ENCODE measurements around the gene SRSF7.
"Not testable (repeated sequence)": the region's sequence is repeated elsewhere in the genome, so short reads cannot be mapped to it uniquely, and the experiment has no call there.

SRSF7 gene

GRCh38 chr2:38731684-38732221, 19.4 kb downstream of the SRSF7 start:
- Histone ChIP-seq H3K9me3 (ENCODE audit: control insufficient read depth, insufficient read depth, low read length) (no peaks in the 10 kb centered on the region), H3K4me1 (ENCODE audit: control insufficient read depth, insufficient read depth, low read length) (no peaks in the 10 kb centered on the region), H3K27ac (ENCODE audit: low read depth, low read length) (no peak overlapping the region), H3K36me3 (ENCODE audit: control insufficient read depth, insufficient read depth, low read length) (peaks cover 12% of the 10 kb centered on the region), H3K4me3 (ENCODE audit: low read depth, low read length) (no peak overlapping the region), H3K9ac (ENCODE audit: low read depth, low read length) (no peak overlapping the region), H3K27me3 (ENCODE audit: control insufficient read depth, insufficient read depth, low read length) (no peaks in the 10 kb centered on the region)

- H3K36me3 ChIP-seq (ENCODE audit: control insufficient read depth, insufficient read depth, low read length): peaks cover 12% of the 10 kb centered on the region
- H3K27ac ChIP-seq (ENCODE audit: low read depth, low read length): no peak overlapping the region
- no peaks in the 10 kb centered on the region for H3K4me1 ChIP-seq (ENCODE audit: control insufficient read depth, insufficient read depth, low read length)
- H3K9ac ChIP-seq (ENCODE audit: low read depth, low read length): no peak overlapping the region
- no peaks in the 10 kb centered on the region for H3K27me3 ChIP-seq (ENCODE audit: control insufficient read depth, insufficient read depth, low read length)
- H3K4me3 ChIP-seq (ENCODE audit: low read depth, low read length): no peak overlapping the region
- H3K9me3 ChIP-seq (ENCODE audit: control insufficient read depth, insufficient read depth, low read length): no peaks in the 10 kb centered on the region
Measured at GRCh38 chr2:38731090-38731489, 20.1 kb downstream of the SRSF7 start.

GRCh38 chr2:38728694-38729093, 22.5 kb downstream of the SRSF7 start:
- H3K9ac ChIP-seq (ENCODE audit: low read depth, low read length): no peak overlapping the region

GRCh38 chr2:38727661-38728060, 23.5 kb downstream of the SRSF7 start:
- Histone ChIP-seq H3K36me3 (ENCODE audit: control insufficient read depth, insufficient read depth, low read length) (peaks cover 7% of the 10 kb centered on the region), H3K4me1 (ENCODE audit: control insufficient read depth, insufficient read depth, low read length) (no peaks in the 10 kb centered on the region), H3K9ac (ENCODE audit: low read depth, low read length) (no peak overlapping the region), H3K27me3 (ENCODE audit: control insufficient read depth, insufficient read depth, low read length) (no peaks in the 10 kb centered on the region), H3K4me3 (ENCODE audit: low read depth, low read length) (no peak overlapping the region), H3K9me3 (ENCODE audit: control insufficient read depth, insufficient read depth, low read length) (no peaks in the 10 kb centered on the region), H3K27ac (ENCODE audit: low read depth, low read length) (no peak overlapping the region)

More at GRCh38 chr2:38728694-38729093, 22.5 kb downstream of the SRSF7 start:
- H3K4me3 ChIP-seq (ENCODE audit: low read depth, low read length): no peak overlapping the region
- no peaks in the 10 kb centered on the region for H3K4me1 ChIP-seq (ENCODE audit: control insufficient read depth, insufficient read depth, low read length)
- H3K27ac ChIP-seq (ENCODE audit: low read depth, low read length): no peak overlapping the region
- no peaks in the 10 kb centered on the region for H3K9me3 ChIP-seq (ENCODE audit: control insufficient read depth, insufficient read depth, low read length)
- no peaks in the 10 kb centered on the region for H3K27me3 ChIP-seq (ENCODE audit: control insufficient read depth, insufficient read depth, low read length)
- peaks cover 7% of the 10 kb centered on the region for H3K36me3 ChIP-seq (ENCODE audit: control insufficient read depth, insufficient read depth, low read length)

- no peaks in the 10 kb centered on the region for H3K9me3 ChIP-seq (ENCODE audit: control insufficient read depth, insufficient read depth, low read length)
- no peak overlapping the region for H3K9ac ChIP-seq (ENCODE audit: low read depth, low read length)
- H3K36me3 ChIP-seq (ENCODE audit: control insufficient read depth, insufficient read depth, low read length): no peaks in the 10 kb centered on the region
- H3K4me1 ChIP-seq (ENCODE audit: control insufficient read depth, insufficient read depth, low read length): no peaks in the 10 kb centered on the region
- H3K4me3 ChIP-seq (ENCODE audit: low read depth, low read length): no peak overlapping the region
- no peak overlapping the region for H3K27ac ChIP-seq (ENCODE audit: low read depth, low read length)
- H3K27me3 ChIP-seq (ENCODE audit: control insufficient read depth, insufficient read depth, low read length): no peaks in the 10 kb centered on the region
Measured at GRCh38 chr2:38723173-38723572, 28.0 kb downstream of the SRSF7 start.

GRCh38 chr2:38722271-38723061, 28.7 kb downstream of the SRSF7 start:
- Histone ChIP-seq H3K9me3 (ENCODE audit: control insufficient read depth, insufficient read depth, low read length) (no peaks in the 10 kb centered on the region), H3K4me1 (ENCODE audit: control insufficient read depth, insufficient read depth, low read length) (no peaks in the 10 kb centered on the region), H3K36me3 (ENCODE audit: control insufficient read depth, insufficient read depth, low read length) (no peaks in the 10 kb centered on the region), H3K27me3 (ENCODE audit: control insufficient read depth, insufficient read depth, low read length) (no peaks in the 10 kb centered on the region), H3K27ac (ENCODE audit: low read depth, low read length) (no peak overlapping the region), H3K4me3 (ENCODE audit: low read depth, low read length) (no peak overlapping the region), H3K9ac (ENCODE audit: low read depth, low read length) (no peak overlapping the region)

GRCh38 chr2:38720613-38721241, 30.4 kb downstream of the SRSF7 start:
- no peaks in the 10 kb centered on the region for H3K9me3 ChIP-seq (ENCODE audit: control insufficient read depth, insufficient read depth, low read length)
- H3K27ac ChIP-seq (ENCODE audit: low read depth, low read length): no peak overlapping the region

GRCh38 chr2:38719706-38720105, 31.5 kb downstream of the SRSF7 start:
- Histone ChIP-seq H3K9ac (ENCODE audit: low read depth, low read length) (no peak overlapping the region), H3K9me3 (ENCODE audit: control insufficient read depth, insufficient read depth, low read length) (no peaks in the 10 kb centered on the region), H3K27ac (ENCODE audit: low read depth, low read length) (no peak overlapping the region), H3K36me3 (ENCODE audit: control insufficient read depth, insufficient read depth, low read length) (no peaks in the 10 kb centered on the region), H3K4me1 (ENCODE audit: control insufficient read depth, insufficient read depth, low read length) (no peaks in the 10 kb centered on the region), H3K4me3 (ENCODE audit: low read depth, low read length) (no peak overlapping the region), H3K27me3 (ENCODE audit: control insufficient read depth, insufficient read depth, low read length) (no peaks in the 10 kb centered on the region)

More at GRCh38 chr2:38720613-38721241, 30.4 kb downstream of the SRSF7 start:
- no peaks in the 10 kb centered on the region for H3K4me1 ChIP-seq (ENCODE audit: control insufficient read depth, insufficient read depth, low read length)
- no peaks in the 10 kb centered on the region for H3K36me3 ChIP-seq (ENCODE audit: control insufficient read depth, insufficient read depth, low read length)
- H3K4me3 ChIP-seq (ENCODE audit: low read depth, low read length): no peak overlapping the region
- H3K9ac ChIP-seq (ENCODE audit: low read depth, low read length): no peak overlapping the region
- H3K27me3 ChIP-seq (ENCODE audit: control insufficient read depth, insufficient read depth, low read length): no peaks in the 10 kb centered on the region

- H3K4me3 ChIP-seq (ENCODE audit: low read depth, low read length): no peak overlapping the region
- H3K27ac ChIP-seq (ENCODE audit: low read depth, low read length): no peak overlapping the region
- H3K36me3 ChIP-seq (ENCODE audit: control insufficient read depth, insufficient read depth, low read length): no peaks in the 10 kb centered on the region
- H3K9ac ChIP-seq (ENCODE audit: low read depth, low read length): no peak overlapping the region
- H3K9me3 ChIP-seq (ENCODE audit: control insufficient read depth, insufficient read depth, low read length): no peaks in the 10 kb centered on the region
- no peaks in the 10 kb centered on the region for H3K4me1 ChIP-seq (ENCODE audit: control insufficient read depth, insufficient read depth, low read length)
- no peaks in the 10 kb centered on the region for H3K27me3 ChIP-seq (ENCODE audit: control insufficient read depth, insufficient read depth, low read length)
Measured at GRCh38 chr2:38718601-38719000, 32.6 kb downstream of the SRSF7 start.

GRCh38 chr2:38716185-38716584, 35.0 kb downstream of the SRSF7 start:
- Histone ChIP-seq H3K4me1 (ENCODE audit: control insufficient read depth, insufficient read depth, low read length) (no peaks in the 10 kb centered on the region), H3K27me3 (ENCODE audit: control insufficient read depth, insufficient read depth, low read length) (no peaks in the 10 kb centered on the region), H3K9ac (ENCODE audit: low read depth, low read length) (no peak overlapping the region), H3K36me3 (ENCODE audit: control insufficient read depth, insufficient read depth, low read length) (0 out of 2 replicates have a peak, but pooled peaks cover 4% of the 10 kb centered on the region), H3K9me3 (ENCODE audit: control insufficient read depth, insufficient read depth, low read length) (no peaks in the 10 kb centered on the region), H3K27ac (ENCODE audit: low read depth, low read length) (no peak overlapping the region), H3K4me3 (ENCODE audit: low read depth, low read length) (no peak overlapping the region)

GRCh38 chr2:38714941-38715340, 36.2 kb downstream of the SRSF7 start:
- not testable (repeated sequence) for H3K4me1 ChIP-seq (ENCODE audit: control insufficient read depth, insufficient read depth, low read length); H3K36me3 ChIP-seq (ENCODE audit: control insufficient read depth, insufficient read depth, low read length); H3K27me3 ChIP-seq (ENCODE audit: control insufficient read depth, insufficient read depth, low read length); H3K9ac ChIP-seq (ENCODE audit: low read depth, low read length); H3K9me3 ChIP-seq (ENCODE audit: control insufficient read depth, insufficient read depth, low read length); H3K27ac ChIP-seq (ENCODE audit: low read depth, low read length); H3K4me3 ChIP-seq (ENCODE audit: low read depth, low read length)
